Transverse colon (tissue), 4 donors: ENCODE data around the gene MGLL.

Experiments used
- CTCF ChIP-seq, 5 experiments: fragments of 200-600 bp in 3 of 5; fragments of 450-650 bp in 2 of 5; sonication (generic) in 3 of 5; IDR thresholded peaks; 1 replicate in 2 of 5; 2 replicates in 3 of 5; pipeline ENCODE4 v1.5.1; 2016 to 2017; ENCODE audit warnings: antibody characterized with exemption in 5 of 5, inconsistent platforms in 3 of 5, mild to moderate bottlenecking in 2 of 5, moderate library complexity in 1 of 5
- EP300 ChIP-seq: sonication (generic); formaldehyde crosslinking; IDR thresholded peaks from one replicate; pipeline ENCODE4 v1.6.1; 2017; ENCODE audit warnings: antibody characterized with exemption, low read depth
- POLR2A ChIP-seq: fragments of 450-650 bp; IDR thresholded peaks from one replicate; pipeline ENCODE4 v1.6.1; 2016; ENCODE audit warnings: antibody characterized with exemption, mild to moderate bottlenecking, moderate library complexity
- POLR2AphosphoS5 ChIP-seq, 3 donors: sonication (generic); formaldehyde crosslinking; IDR thresholded peaks; one replicate each; pipeline ENCODE4 v1.6.1; 2016; ENCODE audit warnings: antibody characterized with exemption in 3 of 3

GRCh38 chr3:127720161-127720823 lies 102.0 kb downstream of the MGLL start:
- TF ChIP-seq CTCF (IDR thresholded peaks at IDR 0.05) = no peak
- no peak for TF ChIP-seq POLR2A
- TF ChIP-seq POLR2AphosphoS5 (IDR thresholded peaks at IDR 0.05) = no peak
- TF ChIP-seq EP300 = no peak
